ENCODE measurements around the gene NRXN3.

Gene NRXN3

DNA sequence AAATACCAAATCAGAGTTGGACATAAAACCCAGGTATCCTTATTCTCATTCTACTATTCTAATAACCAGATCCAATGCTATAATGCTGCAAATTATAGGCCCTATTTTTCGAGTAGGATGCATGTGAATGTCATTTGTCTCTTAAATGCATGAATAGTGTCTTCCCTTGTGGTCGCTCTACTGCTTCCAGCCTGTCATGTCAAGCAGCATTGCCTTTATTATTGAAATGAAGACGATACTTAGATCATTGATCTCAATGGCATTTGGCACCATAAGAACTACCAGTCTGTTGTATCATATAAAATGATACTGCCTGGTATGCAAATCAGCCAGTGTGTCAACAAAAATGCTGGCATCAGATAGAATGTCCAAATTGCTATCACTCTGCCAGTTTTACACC lies 1392.0 kb downstream of the NRXN3 start:
- no peak for DNase-seq (ENCODE audit: low spot score)
- TF ChIP-seq, protein P1, sequence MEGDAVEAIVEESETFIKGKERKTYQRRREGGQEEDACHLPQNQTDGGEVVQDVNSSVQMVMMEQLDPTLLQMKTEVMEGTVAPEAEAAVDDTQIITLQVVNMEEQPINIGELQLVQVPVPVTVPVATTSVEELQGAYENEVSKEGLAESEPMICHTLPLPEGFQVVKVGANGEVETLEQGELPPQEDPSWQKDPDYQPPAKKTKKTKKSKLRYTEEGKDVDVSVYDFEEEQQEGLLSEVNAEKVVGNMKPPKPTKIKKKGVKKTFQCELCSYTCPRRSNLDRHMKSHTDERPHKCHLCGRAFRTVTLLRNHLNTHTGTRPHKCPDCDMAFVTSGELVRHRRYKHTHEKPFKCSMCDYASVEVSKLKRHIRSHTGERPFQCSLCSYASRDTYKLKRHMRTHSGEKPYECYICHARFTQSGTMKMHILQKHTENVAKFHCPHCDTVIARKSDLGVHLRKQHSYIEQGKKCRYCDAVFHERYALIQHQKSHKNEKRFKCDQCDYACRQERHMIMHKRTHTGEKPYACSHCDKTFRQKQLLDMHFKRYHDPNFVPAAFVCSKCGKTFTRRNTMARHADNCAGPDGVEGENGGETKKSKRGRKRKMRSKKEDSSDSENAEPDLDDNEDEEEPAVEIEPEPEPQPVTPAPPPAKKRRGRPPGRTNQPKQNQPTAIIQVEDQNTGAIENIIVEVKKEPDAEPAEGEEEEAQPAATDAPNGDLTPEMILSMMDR (IDR thresholded peaks at IDR 0.05; ENCODE audit: extremely low read depth, missing control alignments): no peak

DNA sequence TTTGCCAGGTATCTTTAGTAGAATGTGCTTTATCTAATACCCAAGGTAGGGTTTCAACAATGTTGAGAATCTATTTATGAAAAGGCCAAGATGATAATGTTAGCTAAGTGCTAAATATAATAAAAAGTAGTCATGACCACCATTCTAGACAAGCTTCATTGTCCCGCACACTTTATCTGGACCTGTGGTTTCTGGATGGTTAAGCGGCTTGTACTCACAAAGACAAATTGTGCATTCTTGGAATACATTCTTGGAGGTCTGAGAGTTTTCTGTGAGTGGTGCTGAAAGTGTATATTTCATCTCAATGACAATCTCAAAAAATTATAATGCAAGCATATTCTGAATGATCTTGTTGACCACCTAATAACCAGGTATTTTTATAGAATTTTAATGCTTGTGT lies 1394.2 kb downstream of the NRXN3 start:
- TF ChIP-seq, protein P1 (IDR thresholded peaks at IDR 0.05; ENCODE audit: extremely low read depth, missing control alignments): no peak
- DNase-seq (ENCODE audit: low spot score): no peak

DNA sequence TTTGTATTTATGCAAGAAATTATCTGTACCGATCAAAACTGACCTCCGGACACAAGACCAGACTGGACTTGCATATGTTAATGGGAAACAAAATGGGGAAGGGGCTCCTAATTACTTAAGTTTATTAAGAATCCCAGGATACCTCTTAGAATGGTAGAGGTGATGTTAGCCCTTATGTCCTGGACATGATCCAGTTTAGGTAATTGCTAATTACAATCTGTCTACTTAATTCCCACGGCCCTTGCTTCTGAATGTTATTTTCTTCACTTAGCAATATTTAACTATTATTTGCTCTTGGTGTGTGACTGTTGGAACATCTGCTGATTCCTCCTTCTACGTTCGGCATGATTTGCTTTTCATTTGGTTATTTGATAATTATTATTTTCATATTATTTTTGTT lies 1397.1 kb downstream of the NRXN3 start:
- TF ChIP-seq, protein P1 (IDR thresholded peaks at IDR 0.05; ENCODE audit: extremely low read depth, missing control alignments): no peak
- DNase-seq (ENCODE audit: low spot score): no peak

DNA sequence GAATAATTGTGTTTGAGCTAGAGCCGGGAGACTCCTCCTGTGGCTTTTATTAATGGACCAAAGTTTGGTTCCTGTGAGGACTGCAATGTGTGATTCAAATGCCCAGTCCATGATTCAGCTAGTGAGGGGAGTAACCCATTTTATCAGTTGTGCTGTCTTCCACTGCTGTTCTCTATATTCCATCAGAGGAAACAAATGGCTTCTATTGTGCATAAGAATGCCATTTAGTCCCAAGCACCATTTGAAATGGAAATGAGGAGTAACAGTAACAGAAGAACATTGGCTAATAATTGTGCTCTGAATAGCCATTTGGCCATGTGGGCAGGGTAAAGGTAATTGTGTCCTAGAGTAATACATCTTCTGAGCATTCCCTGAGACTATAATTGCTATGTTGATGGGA lies 1398.4 kb downstream of the NRXN3 start:
- TF ChIP-seq, protein P1 (IDR thresholded peaks at IDR 0.05; ENCODE audit: extremely low read depth, missing control alignments): no peak
- no peak for DNase-seq (ENCODE audit: low spot score)

- DNase-seq (ENCODE audit: low spot score): no peak
- TF ChIP-seq, protein P1 (IDR thresholded peaks at IDR 0.05; ENCODE audit: extremely low read depth, missing control alignments): no peak
Observed at GRCh38 chr14:79569072-79569471, 1398.9 kb downstream of the NRXN3 start.

DNA sequence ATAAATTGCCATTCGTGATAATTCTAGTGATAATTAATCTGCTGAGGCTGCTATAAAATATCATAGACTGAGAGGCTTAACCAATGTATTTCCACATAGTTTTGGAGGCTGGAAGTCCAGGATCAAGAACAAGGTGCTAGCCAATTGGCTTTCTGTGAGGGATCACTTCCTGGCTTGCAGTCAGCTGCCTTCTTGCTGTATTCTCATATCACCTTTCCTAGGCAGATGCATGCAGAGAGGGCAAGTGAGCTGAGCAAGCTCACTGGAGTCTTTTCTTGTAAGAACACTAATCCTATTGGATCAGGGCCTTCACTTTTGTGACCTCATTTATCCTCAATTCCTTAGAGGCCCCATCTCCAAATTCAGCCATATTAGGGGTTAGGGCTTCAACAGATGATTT lies 1400.5 kb downstream of the NRXN3 start:
- DNase-seq (ENCODE audit: low spot score): no peak
- TF ChIP-seq, protein P1 (IDR thresholded peaks at IDR 0.05; ENCODE audit: extremely low read depth, missing control alignments): no peak

- no peak for DNase-seq (ENCODE audit: low spot score)
- TF ChIP-seq, protein P1 (IDR thresholded peaks at IDR 0.05; ENCODE audit: extremely low read depth, missing control alignments): no peak
Observed at GRCh38 chr14:79571366-79571765, 1401.2 kb downstream of the NRXN3 start.

All from GM20000 (cell line).